ENCODE measurements around the gene CCDC112.

The CCDC112 gene

GRCh38 chr5:115241881-115242642 is 54.4 kb downstream of the CCDC112 start:
- Histone ChIP-seq H3K4me3 (IDR thresholded peaks at IDR 0.05; ENCODE audit: insufficient read depth, low read depth, low read length) (no peak overlapping the region), H4K20me1 (ENCODE audit: insufficient read depth) (no peaks in the 10 kb centered on the region), H3K79me2 (ENCODE audit: insufficient read depth, low read depth) (no peaks in the 10 kb centered on the region), H3K36me3 (ENCODE audit: insufficient read depth) (0 out of 2 replicates have a peak, but pooled peaks cover 4% of the 10 kb centered on the region), H3K27me3 (ENCODE audit: insufficient read depth, low read depth) (no peaks in the 10 kb centered on the region), H3K4me1 (ENCODE audit: low read depth, poor library complexity, severe bottlenecking) (no peaks in the 10 kb centered on the region), H3K4me2 (no peak overlapping the region), H2AFZ (ENCODE audit: low read depth) (no peak overlapping the region), H3K9ac (no peak overlapping the region), H3K27ac (no peak overlapping the region)
- no peak for TF ChIP-seq CTCF (conservative IDR thresholded peaks at IDR 0.05; ENCODE audit: low read depth, low read length)

DNA sequence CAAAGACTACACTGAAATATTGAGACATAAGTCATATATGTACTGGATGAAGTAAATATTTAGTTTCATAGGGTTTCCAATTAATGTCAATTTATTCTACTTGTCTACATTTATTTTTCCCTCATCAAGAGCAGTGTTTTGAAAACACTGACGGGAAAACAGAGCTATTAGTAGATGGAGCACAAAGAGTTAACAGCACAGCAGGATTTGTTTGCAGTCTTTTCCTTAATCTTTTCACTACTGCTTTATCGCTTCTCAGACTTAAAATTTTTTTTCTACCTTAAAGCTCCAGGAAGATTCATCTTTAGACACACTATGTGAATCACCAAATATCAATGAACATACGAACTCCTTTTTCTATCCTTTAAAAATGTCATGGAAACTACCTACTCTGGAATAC is 59.4 kb downstream of the CCDC112 start:
- no peaks in the 10 kb centered on the region for H3K27me3 ChIP-seq (ENCODE audit: insufficient read depth, low read depth)
- H3K36me3 ChIP-seq (ENCODE audit: insufficient read depth) = 0 out of 2 replicates have a peak, but pooled peaks cover 4% of the 10 kb centered on the region
- no peak overlapping the region for H3K9ac ChIP-seq
- no peaks in the 10 kb centered on the region for H3K79me2 ChIP-seq (ENCODE audit: insufficient read depth, low read depth)
- no peak for TF ChIP-seq CTCF (conservative IDR thresholded peaks at IDR 0.05; ENCODE audit: low read depth, low read length)
- no peak overlapping the region for H3K27ac ChIP-seq
- no peaks in the 10 kb centered on the region for H4K20me1 ChIP-seq (ENCODE audit: insufficient read depth)
- no peak overlapping the region for H3K4me3 ChIP-seq (IDR thresholded peaks at IDR 0.05; ENCODE audit: insufficient read depth, low read depth, low read length)
- H3K4me1 ChIP-seq (ENCODE audit: low read depth, poor library complexity, severe bottlenecking) = no peaks in the 10 kb centered on the region
- H3K4me2 ChIP-seq = no peak overlapping the region
- H2AFZ ChIP-seq (ENCODE audit: low read depth) = no peak overlapping the region

- Histone ChIP-seq H3K79me2 (ENCODE audit: insufficient read depth, low read depth) (no peaks in the 10 kb centered on the region), H3K27me3 (ENCODE audit: insufficient read depth, low read depth) (no peaks in the 10 kb centered on the region), H2AFZ (ENCODE audit: low read depth) (no peak overlapping the region), H4K20me1 (ENCODE audit: insufficient read depth) (no peaks in the 10 kb centered on the region), H3K27ac (no peak overlapping the region), H3K4me1 (ENCODE audit: low read depth, poor library complexity, severe bottlenecking) (no peaks in the 10 kb centered on the region), H3K4me2 (no peak overlapping the region), H3K36me3 (ENCODE audit: insufficient read depth) (0 out of 2 replicates have a peak, but pooled peaks cover 4% of the 10 kb centered on the region), H3K9ac (no peak overlapping the region), H3K4me3 (IDR thresholded peaks at IDR 0.05; ENCODE audit: insufficient read depth, low read depth, low read length) (no peak overlapping the region)
- no peak for TF ChIP-seq CTCF (conservative IDR thresholded peaks at IDR 0.05; ENCODE audit: low read depth, low read length)
These were observed 59.9 kb downstream of the CCDC112 start for GRCh38 chr5:115236599-115236998.

GRCh38 chr5:115231598-115231997 is 64.9 kb downstream of the CCDC112 start:
- Histone ChIP-seq H4K20me1 (ENCODE audit: insufficient read depth) (no peaks in the 10 kb centered on the region), H3K79me2 (ENCODE audit: insufficient read depth, low read depth) (no peaks in the 10 kb centered on the region), H3K4me1 (ENCODE audit: low read depth, poor library complexity, severe bottlenecking) (no peaks in the 10 kb centered on the region), H3K9ac (no peak overlapping the region), H3K27ac (no peak overlapping the region), H2AFZ (ENCODE audit: low read depth) (no peak overlapping the region), H3K27me3 (ENCODE audit: insufficient read depth, low read depth) (no peaks in the 10 kb centered on the region), H3K4me2 (no peak overlapping the region), H3K4me3 (IDR thresholded peaks at IDR 0.05; ENCODE audit: insufficient read depth, low read depth, low read length) (no peak overlapping the region), H3K36me3 (ENCODE audit: insufficient read depth) (no peaks in the 10 kb centered on the region)
- TF ChIP-seq CTCF (conservative IDR thresholded peaks at IDR 0.05; ENCODE audit: low read depth, low read length) = no peak

All from KMS-11 (cell line).